ENCODE measurements around the gene ADGRB2.

ADGRB2 gene

GRCh38 chr1:31784356-31785019 is 20.3 kb upstream of the ADGRB2 start:
- TF ChIP-seq CTCF (IDR thresholded peaks at IDR 0.05; ENCODE audit: unreplicated experiment in 3 of 3): no peak
- H3K36me3 Mint-ChIP-seq (ENCODE audit: low read depth): no peaks in the 10 kb centered on the region
- H3K27me3 Mint-ChIP-seq (ENCODE audit: low read depth): peaks cover 12% of the 10 kb centered on the region
- no peaks in the 10 kb centered on the region for H3K9me3 Mint-ChIP-seq
- peak overlapping the region in 1 of 3 experiments; percentile 10 for H3K4me3 Mint-ChIP-seq
- H3K27ac Mint-ChIP-seq: peak overlapping the region in 2 of 3 experiments; percentile 88 to 96
- H3K4me1 Mint-ChIP-seq: peaks cover 61% of the 10 kb centered on the region

- Mint-ChIP-seq H3K4me3 (no peak overlapping the region), H3K27me3 (ENCODE audit: low read depth) (peaks cover 17% of the 10 kb centered on the region), H3K4me1 (peaks cover 61% of the 10 kb centered on the region), H3K9me3 (no peaks in the 10 kb centered on the region), H3K36me3 (ENCODE audit: low read depth) (no peaks in the 10 kb centered on the region), H3K27ac (peak overlapping the region in 2 of 3 experiments; percentile 88 to 96)
- no peak for TF ChIP-seq CTCF (IDR thresholded peaks at IDR 0.05; ENCODE audit: unreplicated experiment in 3 of 3)
Measured at GRCh38 chr1:31783846-31784245, 19.7 kb upstream of the ADGRB2 start.

- no peak for TF ChIP-seq CTCF (IDR thresholded peaks at IDR 0.05; ENCODE audit: unreplicated experiment in 3 of 3)
- Mint-ChIP-seq H3K36me3 (ENCODE audit: low read depth) (no peaks in the 10 kb centered on the region), H3K9me3 (no peaks in the 10 kb centered on the region), H3K4me1 (peaks cover 57% of the 10 kb centered on the region), H3K27me3 (ENCODE audit: low read depth) (peaks cover 15% of the 10 kb centered on the region), H3K4me3 (peak overlapping the region; percentile 5 to 50 (median 9)), H3K27ac (peak overlapping the region; percentile 83 to 96 (median 86))
Measured at GRCh38 chr1:31782421-31783410, 18.6 kb upstream of the ADGRB2 start.

GRCh38 chr1:31781756-31782371 is 17.7 kb upstream of the ADGRB2 start:
- H3K27ac Mint-ChIP-seq: peak overlapping the region; percentile 74 to 96 (median 88)
- H3K9me3 Mint-ChIP-seq: no peaks in the 10 kb centered on the region
- no peak for TF ChIP-seq CTCF (IDR thresholded peaks at IDR 0.05; ENCODE audit: unreplicated experiment in 3 of 3)
- H3K27me3 Mint-ChIP-seq (ENCODE audit: low read depth): peaks cover 19% of the 10 kb centered on the region
- H3K4me3 Mint-ChIP-seq: peak overlapping the region in 2 of 3 experiments; percentile 9 to 50
- peaks cover 58% of the 10 kb centered on the region for H3K4me1 Mint-ChIP-seq
- no peaks in the 10 kb centered on the region for H3K36me3 Mint-ChIP-seq (ENCODE audit: low read depth)

GRCh38 chr1:31781138-31781755 is 17.1 kb upstream of the ADGRB2 start:
- Mint-ChIP-seq H3K27ac (peak overlapping the region; percentile 74 to 94 (median 88)), H3K4me1 (peaks cover 60% of the 10 kb centered on the region), H3K36me3 (ENCODE audit: low read depth) (no peaks in the 10 kb centered on the region), H3K27me3 (ENCODE audit: low read depth) (peaks cover 19% of the 10 kb centered on the region), H3K9me3 (no peaks in the 10 kb centered on the region), H3K4me3 (peak overlapping the region in 2 of 3 experiments; percentile 34 to 38)
- TF ChIP-seq CTCF (IDR thresholded peaks at IDR 0.05; ENCODE audit: unreplicated experiment in 3 of 3): no peak
